Activated CD8-positive, alpha-beta memory T cell treated with anti-CD3 and anti-CD28 coated beads for 36 hours (primary cell): ENCODE data around the gene HTRA3. TPM values are rescaled to one million over a fixed set of nuclear protein-coding genes. Genes with fewer than 3 reads are reported as not detected.

Experiments
- CTCF ChIA-PET: fragments of 350-600 bp; sonication (Branson Sonifier 250); formaldehyde crosslinking; loops from one replicate; lab custom pipeline; 2021; ENCODE audit warnings: antibody characterized with exemption; lab: Charles Lee
- POLR2A ChIA-PET: fragments of 350-600 bp; sonication (Branson Sonifier 250); formaldehyde crosslinking; loops from one replicate; lab custom pipeline; 2021; ENCODE audit warnings: antibody characterized with exemption; lab: Charles Lee
- total RNA-seq, 2 experiments: library from RNA; stranded (reverse); gene quantifications; one replicate each; pipeline ENCODE4 v1.2.3, GENCODE V29; 2021

The HTRA3 gene
- total RNA-seq, 2 experiments from 2014 or later, result not detected

DNA sequence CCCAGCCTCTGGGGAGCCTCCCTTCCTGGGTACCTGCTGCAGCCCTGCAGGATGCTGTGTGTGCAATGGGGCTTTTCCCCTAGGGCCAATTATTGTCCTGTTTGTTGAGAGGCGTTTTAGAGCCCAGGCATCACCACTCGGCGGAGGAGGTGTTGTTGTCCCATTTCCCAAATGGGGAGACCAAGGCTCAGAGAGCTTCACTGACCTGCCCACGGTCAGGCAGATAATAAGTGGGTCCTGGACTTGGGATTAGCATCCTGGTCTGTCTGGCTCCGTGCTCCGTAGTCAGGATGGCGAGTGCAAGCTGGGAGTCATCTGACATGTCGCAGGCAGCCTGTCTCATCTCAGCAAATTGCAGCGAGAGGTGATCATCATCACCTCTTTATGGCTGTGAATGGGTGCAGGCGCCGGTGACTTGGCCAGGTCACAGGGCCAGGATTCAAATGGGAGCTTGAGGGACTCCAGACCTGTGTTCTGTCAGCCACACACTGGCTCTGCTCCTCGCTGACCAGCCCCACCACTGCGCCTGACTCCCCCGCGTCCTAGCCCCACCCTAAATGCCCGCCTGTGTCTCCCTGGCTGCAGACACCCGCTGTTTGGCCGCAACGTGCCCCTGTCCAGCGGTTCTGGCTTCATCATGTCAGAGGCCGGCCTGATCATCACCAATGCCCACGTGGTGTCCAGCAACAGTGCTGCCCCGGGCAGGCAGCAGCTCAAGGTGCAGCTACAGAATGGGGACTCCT is 16.6 kb downstream of the HTRA3 start:
- POLR2A ChIA-PET, result no interaction called here
- CTCF ChIA-PET, result no interaction called here

GRCh38 chr4:8286719-8287342 is 17.3 kb downstream of the HTRA3 start:
- ChIA-PET CTCF (no interaction called here), POLR2A (no interaction called here)

DNA sequence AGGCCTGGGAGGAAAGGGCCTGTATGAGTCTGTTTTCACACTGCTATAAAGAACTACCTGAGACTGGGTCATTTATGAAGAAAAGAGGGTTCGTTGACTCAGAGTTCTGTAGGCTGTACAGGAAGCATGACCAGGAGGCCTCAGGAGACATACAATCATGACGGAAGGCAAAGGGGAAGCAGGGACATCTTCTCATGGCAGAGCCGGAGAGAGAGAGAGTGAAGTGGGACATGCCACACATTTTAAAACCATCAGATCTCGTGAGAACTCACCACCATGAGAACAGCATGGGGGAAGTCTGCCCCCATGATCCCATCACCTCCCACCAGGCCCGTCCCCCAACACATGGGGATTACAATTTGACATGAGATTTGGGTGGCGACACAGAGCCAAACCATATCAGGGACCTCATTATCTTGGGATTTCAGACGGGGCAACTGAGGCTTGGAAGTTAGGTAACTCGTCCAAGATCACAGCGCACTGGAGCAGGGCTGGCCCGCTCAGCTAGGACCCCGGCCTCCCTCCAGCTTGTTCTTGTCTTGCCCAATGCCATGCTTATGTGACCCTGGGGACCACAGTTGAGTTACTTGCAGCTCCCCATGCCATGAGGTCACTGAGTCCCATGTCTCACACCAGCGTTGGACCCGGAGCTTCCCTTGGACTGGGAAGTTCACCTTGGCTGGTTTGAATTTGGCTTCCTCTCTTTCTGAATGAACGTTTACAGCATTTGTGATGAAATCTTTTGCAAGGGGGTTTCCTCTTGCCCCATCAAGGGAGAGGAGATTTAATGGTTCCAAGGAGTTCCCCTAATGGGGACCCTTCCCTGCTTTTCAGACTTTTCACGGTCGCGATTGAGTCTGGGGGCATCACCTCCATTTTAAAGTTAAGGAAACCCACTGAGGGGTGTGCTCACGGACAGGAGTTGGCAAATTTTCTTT is 18.1 kb downstream of the HTRA3 start:
- POLR2A ChIA-PET, result no interaction called here

DNA sequence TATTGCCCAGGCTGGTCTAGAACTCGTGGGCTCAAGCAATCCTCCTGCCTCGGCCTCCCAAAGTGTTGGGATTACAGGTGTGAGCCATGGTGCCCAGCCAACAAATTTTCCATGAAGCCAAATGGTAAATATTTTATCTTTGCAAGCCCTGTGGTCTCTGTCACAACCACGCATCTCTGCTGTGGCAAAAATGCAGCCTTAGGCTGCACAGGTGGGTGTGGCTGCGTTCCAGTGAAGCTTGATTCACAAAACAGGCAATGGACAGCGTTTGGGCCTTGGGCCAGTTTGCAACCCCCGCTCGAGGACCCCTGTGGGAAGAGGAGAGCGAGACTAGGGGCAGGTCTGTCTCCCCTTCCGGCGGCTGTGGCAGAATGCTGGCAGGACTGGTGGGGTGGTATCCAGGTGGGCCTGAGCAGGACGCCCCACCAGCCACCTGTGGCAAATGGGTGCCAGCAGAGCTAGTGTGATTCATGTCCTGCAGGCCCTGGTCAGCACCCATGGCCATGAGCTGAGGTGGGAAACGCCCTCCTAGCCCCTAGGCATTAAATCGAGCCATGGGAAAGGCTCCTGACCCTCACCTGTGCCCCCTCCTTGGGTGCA is 19.7 kb downstream of the HTRA3 start:
- ChIA-PET CTCF (no interaction called here), POLR2A (interaction anchor here (0.6 kb wide), 1 partner anchor 31 kb away, joined by 4 read pairs; no protein-coding TSS in a partner anchor)

More for the DNA sequence above, 18.1 kb downstream of the HTRA3 start:
- CTCF ChIA-PET, result no interaction called here

GRCh38 chr4:8289956-8290700 is 20.6 kb downstream of the HTRA3 start:
- ChIA-PET CTCF (interaction anchor here (1.1 kb wide), 1 partner anchor 23 kb away, joined by 3 read pairs; no protein-coding TSS in a partner anchor), POLR2A (no interaction called here)

DNA sequence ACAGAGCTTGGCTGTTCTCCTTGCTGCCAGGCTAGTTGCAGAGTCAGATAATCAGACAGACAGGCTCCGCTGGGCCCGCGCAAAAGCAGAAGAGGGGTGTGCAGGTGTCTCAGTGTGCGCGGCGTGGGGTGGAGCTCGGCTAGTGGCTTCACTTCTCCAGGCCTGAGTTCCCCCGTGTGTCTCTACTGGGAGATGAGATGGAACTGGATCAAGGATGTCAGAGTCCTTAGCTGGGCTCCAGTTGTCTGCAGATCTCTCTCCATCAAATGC is 21.1 kb downstream of the HTRA3 start:
- CTCF ChIA-PET, result interaction anchor here (1.1 kb wide), 1 partner anchor 23 kb away, joined by 3 read pairs; no protein-coding TSS in a partner anchor
- POLR2A ChIA-PET, result no interaction called here

DNA sequence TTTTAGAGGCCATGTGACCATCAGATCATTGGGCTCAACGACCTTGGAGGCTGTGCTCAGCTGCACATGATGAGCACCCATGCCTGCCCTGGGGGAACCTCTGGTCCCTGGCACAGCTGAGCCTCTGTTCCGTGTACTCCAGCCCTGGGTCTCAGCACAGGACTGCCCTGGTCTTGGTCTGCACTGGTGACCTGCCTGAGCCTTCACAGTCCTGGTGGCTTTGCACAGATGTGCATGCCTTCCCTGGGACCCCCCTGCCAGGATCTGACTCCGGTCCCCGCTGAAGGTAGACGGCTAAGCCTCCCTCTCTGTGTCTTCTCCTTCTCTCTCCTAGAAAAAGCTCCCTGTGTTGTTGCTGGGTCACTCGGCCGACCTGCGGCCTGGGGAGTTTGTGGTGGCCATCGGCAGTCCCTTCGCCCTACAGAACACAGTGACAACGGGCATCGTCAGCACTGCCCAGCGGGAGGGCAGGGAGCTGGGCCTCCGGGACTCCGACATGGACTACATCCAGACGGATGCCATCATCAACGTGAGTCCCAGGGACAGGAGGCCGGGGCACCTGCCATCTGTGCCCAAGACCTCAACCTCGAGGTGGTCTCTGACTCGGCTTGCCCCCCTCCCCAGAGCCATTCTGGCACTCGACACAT is 21.6 kb downstream of the HTRA3 start:
- CTCF ChIA-PET, result interaction anchor here (1.1 kb wide), 1 partner anchor 24 kb away, joined by 3 read pairs; no protein-coding TSS in a partner anchor
- POLR2A ChIA-PET, result no interaction called here

DNA sequence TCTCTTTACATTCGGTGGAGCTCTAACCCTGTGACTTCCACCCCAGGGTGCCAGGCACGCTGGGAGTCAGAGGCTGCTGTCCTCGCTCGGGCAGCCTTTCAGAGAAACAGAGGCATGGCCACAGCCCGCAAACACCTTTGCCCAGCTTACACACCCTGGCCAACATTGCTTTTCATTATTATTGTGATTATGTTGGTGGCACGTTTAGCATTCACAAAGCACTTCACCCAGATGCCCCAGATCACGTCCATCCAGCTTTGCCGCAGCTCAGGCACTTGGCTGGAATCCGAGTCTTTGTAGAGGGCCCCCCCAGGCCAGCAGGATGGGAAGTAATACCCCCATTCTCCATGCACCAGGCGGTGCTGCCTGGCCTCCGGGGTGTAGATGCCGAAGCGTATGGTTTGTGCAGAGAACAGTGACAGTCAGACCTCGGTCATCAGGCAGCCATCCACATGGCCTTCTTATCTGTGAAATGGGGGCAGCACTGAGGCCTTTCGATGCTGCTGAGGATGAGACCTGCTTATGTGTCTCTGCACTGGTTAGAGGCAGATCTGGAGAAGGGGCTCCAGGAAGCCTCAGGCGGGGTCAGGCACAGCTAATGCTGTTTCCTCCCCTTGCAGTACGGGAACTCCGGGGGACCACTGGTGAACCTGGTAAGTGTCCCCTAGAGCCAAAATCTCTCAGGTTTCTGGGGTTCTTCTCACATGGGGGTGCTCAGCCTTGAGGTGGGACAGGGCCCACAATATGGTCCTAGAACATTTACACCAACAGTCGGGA is 22.3 kb downstream of the HTRA3 start:
- CTCF ChIA-PET, result no interaction called here
- POLR2A ChIA-PET, result no interaction called here

DNA sequence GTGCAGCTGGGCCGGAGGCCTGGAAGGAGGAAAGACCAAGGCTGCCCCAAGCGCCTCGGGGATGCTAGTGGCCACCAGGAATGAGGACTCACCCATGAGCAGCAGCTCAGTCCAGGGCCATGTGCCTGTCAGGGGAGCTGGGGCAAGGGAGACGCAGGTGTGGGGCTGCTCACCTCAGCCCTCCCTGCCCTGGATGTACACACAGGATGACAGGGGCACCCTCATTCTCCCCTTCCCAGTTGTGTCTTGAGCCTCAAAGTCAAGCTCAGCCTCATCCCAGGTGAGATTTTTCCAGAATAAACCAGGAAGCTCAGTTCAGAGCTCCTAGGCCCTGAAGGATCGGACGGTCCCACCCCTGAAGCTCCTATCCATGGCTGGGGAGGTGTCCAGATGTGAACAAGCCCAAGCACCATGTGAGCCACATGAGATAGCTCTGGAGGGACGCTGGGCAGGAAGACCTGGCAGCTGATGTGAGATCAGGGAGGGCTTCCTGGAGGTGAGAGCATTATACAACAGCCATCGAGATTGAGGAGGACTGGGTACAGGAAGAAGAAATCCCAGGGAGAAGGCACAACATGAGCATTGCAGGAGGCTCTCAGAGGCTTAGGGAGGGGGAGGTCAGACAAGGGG is 23.0 kb downstream of the HTRA3 start:
- POLR2A ChIA-PET, result no interaction called here
- CTCF ChIA-PET, result no interaction called here

GRCh38 chr4:8293131-8293975 is 23.8 kb downstream of the HTRA3 start:
- POLR2A ChIA-PET, result no interaction called here
- CTCF ChIA-PET, result no interaction called here

- ChIA-PET CTCF (no interaction called here), POLR2A (no interaction called here)
Measured at GRCh38 chr4:8294036-8294435, 24.5 kb downstream of the HTRA3 start.

DNA sequence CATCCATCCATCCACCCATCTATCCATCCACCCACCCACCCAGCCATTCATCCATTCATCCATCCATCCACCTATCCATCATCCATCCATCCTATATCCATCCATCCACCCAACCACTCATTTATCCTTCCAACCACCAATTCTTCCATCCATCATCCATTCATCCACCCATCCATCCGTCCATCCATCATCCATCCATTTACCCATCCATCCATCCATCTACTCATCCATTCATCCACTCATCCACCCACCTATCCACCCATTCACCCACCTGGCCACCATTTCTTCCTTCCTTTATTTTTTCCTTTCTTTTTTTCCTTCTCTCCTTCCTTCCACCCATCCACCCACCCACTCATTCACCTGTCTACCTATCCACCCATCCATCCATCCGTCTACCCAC is 25.2 kb downstream of the HTRA3 start:
- POLR2A ChIA-PET, result no interaction called here
- CTCF ChIA-PET, result no interaction called here

GRCh38 chr4:8295471-8295870 is 25.9 kb downstream of the HTRA3 start:
- POLR2A ChIA-PET, result no interaction called here
- CTCF ChIA-PET, result no interaction called here

DNA sequence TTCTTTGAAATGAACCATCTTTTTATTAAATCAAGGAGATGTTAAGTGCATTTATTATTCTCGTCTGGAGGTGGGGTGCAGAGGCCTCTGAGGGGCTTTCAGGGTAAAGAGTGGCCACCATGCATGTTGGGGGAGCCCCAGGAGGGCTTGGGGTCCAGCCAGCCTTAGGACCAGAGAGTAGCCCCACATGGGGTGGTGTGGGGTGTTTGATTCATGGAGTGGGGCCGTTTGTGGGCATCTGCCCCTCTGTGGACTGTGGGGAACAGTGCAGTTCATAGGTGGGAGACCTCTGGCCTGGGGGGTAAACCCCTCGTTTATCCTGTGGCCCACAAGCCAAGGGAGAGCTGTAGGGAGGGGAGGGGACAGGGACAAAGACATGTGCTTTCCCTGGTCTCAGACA is 26.9 kb downstream of the HTRA3 start:
- CTCF ChIA-PET, result interaction anchor here (0.6 kb wide), 1 partner anchor 110 kb away, joined by 3 read pairs; no protein-coding TSS in a partner anchor
- POLR2A ChIA-PET, result no interaction called here

GRCh38 chr4:8297141-8297601 is 27.6 kb downstream of the HTRA3 start:
- CTCF ChIA-PET, result interaction anchor here (0.6 kb wide), 1 partner anchor 111 kb away, joined by 3 read pairs; no protein-coding TSS in a partner anchor
- POLR2A ChIA-PET, result no interaction called here
